Measurements from ENCODE around the gene YKT6.
"Not testable (repeated sequence)": the region's sequence is repeated elsewhere in the genome, so short reads cannot be mapped to it uniquely, and the experiment has no call there.

YKT6 gene

GRCh38 chr7:44194069-44194468 is 6.7 kb upstream of the YKT6 start:
- no peak for DNase-seq

DNA sequence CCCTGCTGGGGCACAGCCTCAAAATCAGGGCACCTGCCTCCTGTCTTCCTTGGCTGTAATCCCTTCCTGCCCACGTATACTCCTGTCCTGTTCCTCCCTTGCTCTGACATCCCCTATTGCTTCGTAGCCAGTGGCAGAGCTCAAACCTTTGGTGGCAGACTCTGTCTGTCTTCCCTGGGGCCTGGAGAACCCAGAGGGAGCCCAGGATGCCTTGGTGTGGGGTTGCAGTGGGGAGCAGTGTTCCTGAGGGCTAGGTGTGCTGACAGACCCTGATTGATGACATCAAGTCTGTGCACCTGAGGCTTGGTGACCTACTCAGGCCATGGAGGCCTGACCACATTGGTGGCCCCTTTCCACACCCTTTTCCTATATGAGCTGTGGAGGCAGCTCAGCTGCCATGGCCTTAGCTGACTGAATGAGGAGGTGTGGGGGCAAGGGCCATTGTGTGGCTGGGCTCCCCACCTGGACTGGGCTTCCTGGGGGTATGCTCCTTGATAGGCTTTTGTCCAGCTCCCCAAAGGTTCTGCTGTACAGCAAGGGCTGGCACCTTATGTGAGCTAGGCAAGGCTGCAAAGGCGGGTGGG is 6.1 kb upstream of the YKT6 start:
- no peak for DNase-seq

DNA sequence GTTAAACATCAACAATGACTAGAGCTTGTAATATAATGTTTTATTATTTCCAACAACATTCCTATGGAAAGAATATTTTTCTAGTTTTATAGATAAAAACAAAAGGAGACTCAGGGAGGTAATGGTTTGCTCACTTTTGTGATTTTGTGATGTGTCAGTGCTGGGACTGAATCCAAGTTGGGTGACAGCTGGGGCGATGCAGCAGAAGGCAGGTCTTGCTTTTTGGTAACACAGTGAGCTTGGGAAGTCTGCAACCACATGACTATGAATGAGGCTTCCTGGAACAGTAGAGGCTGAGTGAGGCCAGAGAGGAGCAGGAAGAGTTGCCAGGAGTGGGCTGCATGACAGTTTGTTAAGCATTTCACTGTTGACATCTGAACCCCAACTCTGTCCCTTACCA is 4.9 kb upstream of the YKT6 start:
- DNase-seq, result no peak

GRCh38 chr7:44196450-44196872 is 4.3 kb upstream of the YKT6 start:
- DNase-seq, result peak; percentile 62

DNA sequence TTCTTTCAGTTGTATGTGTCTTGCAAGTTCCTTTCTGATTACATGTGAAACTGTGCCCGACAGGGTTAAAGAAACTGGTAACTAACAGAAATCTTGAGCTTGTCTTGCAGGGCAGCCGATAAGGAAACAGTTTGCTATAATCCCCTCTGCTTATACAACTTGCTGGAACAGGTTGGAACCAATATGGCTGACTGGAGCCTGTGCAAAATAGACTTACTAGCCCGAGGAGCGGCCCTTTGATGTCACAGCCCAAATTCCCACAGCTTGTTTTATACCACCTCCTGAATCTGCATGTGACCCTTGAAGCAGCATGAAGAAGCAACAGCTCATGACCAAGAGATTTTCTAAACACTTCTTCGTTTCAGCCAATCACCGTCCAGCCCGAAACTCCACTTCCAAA is 3.3 kb upstream of the YKT6 start:
- DNase-seq, result no peak

DNA sequence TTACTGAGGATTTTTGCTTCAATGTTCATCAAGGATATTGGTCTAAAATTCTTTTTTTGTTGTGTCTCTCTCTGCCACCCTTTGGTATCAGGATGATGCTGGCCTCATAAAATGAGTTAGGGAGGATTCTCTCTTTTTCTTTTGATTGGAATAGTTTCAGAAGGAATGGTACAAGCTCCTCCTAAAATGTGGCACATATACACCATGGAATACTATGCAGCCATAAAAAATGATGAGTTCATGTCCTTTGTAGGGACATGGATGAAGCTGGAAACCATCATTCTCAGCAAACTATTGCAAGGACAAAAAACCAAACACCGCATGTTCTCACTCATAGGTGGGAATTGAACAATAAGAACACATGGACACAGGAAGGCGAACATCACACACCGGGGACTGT is 615 bp upstream of the YKT6 start:
- DNase-seq, result not testable (repeated sequence)

GRCh38 chr7:44201813-44202212 is 1.0 kb downstream of the YKT6 start:
- no peak for DNase-seq

DNA sequence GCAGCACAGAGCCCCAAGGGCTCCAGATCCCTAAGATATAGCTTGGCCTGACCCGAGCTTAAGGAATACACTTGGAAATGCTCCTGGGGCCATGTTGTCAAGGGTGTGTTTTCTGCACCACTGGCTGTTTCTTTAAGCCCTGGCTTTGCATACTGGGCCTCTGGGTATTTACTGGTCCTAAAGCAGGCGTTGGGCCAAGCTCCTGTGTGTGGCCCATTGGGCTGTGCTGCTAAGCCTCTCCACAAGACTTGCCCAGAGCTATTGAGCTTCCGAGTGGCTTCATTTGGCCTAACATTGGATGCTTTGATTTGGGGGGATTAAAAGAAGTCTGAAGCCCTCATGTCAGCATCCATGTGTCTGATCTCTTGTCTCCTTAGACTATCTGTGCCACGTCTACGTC is 5.2 kb downstream of the YKT6 start:
- no peak for DNase-seq

GRCh38 chr7:44208085-44208484 is 7.3 kb downstream of the YKT6 start:
- no peak for DNase-seq

- no peak for DNase-seq
Measured at GRCh38 chr7:44210107-44210506, 9.3 kb downstream of the YKT6 start.

DNA sequence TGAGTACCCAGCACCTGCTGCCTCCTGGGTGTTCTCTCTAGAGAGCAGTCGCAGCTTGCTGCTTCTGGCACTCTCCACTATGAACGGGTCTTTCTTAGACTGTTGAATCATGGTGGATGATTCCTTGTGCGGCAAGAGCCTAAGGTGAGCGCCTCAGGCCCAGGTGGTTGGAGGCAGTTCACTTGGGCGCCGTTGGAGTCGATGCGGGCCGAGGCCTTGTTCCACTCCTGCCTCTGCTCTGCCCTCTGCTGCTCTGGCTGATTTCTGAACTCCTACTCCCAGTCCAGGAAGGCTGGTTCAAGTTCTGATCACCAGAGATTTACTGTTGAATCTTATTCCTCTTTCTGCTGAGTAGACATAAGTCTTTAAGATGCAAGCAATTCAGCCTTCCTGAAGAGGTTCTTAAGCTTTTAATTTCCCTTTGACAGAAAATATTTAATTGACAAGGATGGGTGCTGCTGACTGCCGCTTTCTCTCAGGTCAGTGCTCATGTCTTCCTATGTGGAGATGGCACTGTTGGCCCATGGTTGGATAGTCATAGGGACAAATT is 10.4 kb downstream of the YKT6 start:
- no peak for DNase-seq

DNA sequence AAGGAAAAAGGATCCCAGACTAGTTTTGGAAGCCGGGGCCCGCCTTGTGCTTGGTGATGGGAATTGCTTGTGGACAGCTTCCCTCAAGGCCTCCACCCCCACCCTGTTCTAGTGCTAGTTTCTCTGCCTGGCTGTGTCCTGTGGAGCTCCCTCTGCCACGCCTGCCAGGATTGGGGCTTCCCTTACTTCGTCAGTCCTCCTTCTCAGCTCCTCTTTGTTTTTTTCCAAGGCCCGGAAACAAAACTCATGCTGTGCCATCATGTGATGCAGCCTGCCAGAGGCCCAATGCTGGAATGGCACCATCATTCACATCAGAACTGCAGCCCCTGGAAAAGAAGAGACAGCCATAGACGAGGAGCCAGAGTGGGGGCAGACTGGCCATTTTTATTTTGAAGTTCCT is 11.2 kb downstream of the YKT6 start:
- no peak for DNase-seq

DNA sequence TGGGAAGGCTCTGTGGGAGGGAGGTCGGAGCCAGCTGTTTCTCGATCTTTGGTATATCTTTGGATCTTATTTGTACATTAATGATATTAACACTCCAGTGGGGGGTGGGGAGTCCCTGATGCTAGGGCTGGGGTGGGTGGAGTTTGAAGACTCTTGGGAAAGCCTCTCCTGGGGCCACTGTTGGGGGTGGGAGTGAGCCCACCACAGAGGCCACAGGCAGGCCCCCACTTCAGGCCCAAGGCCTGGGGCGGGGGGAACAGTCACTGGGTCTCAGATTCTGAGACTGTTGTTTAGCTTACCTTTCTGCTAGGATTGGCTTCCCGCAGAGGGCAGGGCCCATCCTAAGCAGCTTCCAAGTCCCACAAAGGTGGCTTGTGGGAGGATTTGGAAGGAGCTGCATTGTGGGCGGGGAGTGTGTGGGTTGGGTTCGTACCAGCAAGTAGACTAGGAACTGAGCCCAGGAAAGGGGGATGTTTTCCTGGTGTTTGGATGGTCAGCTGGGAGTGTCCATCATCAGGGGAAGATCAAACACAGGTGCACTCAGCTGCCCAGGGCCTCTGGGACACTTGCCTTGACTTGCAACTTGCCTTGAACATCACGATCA is 11.9 kb downstream of the YKT6 start:
- no peak for DNase-seq

DNA sequence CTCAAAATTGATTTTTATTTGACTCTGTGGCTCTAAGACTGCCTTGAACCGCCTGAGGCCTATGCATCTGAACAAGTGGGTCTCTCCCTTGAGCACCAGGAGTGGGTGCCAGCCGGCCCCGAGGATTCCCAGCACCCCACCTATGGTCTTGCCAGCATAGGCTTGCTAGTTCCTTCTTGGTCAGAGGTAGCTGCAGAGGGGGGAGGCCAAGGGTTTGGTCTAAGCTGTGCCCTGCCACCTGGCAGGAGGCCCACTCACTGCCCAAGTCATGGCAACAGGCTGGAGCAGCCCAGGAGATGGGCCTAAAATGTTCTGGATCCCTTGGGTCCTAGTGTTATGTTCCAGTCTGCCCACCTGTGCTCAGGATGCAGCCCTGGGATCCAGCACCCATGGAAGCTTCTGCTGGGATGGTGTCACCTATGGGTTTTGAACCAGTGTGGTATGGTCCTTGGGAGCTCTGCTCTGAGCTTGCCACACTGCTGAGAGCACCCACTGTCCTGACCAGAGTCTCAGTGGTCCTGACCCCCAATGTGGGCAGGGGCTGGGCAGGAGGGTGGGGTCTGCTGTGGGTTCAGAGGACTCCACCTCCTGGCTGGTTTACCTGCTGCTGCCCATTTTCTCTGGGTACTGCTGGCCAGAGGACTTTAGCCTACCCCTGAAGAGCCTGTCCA is 12.6 kb downstream of the YKT6 start:
- no peak for DNase-seq

DNA sequence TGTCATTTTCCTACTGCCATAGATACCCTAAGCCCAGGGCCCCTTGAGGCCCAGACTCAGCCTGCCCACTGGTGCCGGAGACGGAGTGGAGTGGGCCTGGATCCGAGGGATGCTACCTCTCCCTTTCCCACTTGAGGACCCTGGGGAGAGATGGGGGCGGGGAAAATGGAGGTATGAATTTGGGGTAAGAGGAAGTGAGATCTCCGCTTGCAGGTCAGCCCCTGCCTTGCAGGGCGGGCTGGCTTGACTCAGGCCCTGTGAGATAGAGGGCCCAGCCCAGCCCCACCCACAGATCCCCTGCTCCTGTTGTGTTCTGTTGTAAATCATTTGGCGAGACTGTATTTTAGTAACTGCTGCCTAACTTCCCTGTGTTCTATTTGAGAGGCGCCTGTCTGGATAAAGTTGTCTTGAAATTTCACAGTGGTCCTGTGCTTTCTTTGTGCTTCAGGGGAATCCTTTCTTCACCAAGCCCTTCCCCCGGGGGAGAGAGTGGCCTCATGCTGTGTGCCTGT is 13.2 kb downstream of the YKT6 start:
- no peak for DNase-seq

- no peak for DNase-seq
Measured at GRCh38 chr7:44215531-44215930, 14.8 kb downstream of the YKT6 start.

DNA sequence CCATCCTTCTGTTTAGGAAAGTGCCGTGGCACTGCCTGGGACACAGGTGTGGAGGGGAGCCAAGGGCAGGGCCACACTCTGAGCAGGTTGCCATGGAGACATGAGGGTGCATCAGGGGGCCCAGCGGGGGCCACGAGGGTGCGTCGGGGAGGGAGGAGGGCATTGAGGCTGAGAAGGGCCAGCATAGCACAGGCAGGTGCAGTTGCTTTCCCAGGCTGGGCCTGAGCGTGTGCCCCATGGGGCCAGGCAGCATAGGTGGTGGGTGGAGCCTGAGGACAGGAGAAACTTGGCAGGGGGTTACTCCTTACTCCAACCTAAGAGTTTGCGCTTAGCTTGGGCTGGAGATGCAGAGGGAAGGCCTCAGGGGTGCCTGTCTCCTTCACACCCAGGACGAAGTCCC is 15.2 kb downstream of the YKT6 start:
- DNase-seq, result no peak

GRCh38 chr7:44216521-44217222 is 15.9 kb downstream of the YKT6 start:
- no peak for DNase-seq

DNA sequence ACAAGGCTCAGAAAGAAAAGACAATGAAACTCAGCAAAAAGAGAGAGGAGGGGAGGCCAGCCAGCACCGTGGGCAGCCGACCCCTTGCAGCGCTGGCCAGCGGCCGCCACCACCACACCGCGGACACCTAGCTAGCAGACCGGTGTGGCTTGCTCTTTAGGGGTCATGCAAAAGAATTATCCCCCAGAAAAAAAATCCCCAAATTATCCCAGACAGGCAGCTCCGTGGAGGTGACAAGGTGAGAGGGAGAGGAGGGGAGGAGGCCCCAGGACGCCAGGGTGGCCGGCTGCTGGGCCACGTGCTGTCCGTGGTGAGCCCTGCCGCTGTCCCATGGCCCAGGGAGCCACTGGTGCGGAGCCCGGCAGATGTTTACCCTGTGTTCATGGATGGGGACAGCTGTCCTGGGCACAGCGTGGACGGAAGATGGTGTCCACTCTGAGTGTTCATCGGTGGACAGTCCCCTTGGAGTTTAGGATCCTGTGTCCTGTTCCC is 16.5 kb downstream of the YKT6 start:
- DNase-seq, result no peak

- no peak for DNase-seq
Measured at GRCh38 chr7:44217852-44218402, 17.1 kb downstream of the YKT6 start.

GRCh38 chr7:44218418-44219201 is 17.8 kb downstream of the YKT6 start:
- peak; percentile 79 for DNase-seq

All from right hindlimb (tissue), 1 donor.